ENCODE measurements around the gene KLHL29.

GRCh38 chr2:23595601-23596251 lies 210.7 kb downstream of the KLHL29 start:
- no peak for TF ChIP-seq POLR2AphosphoS5 (IDR thresholded peaks at IDR 0.05; ENCODE audit: low read depth, low read length)
- TF ChIP-seq SIN3A (IDR thresholded peaks at IDR 0.05; ENCODE audit: borderline replicate concordance, insufficient read depth, low read length), result no peak
- no peak for TF ChIP-seq REST (IDR thresholded peaks at IDR 0.05; ENCODE audit: insufficient read depth in 1 of 2, low read depth in 2 of 2, low read length in 2 of 2)
- no peak for TF ChIP-seq TAF1 (IDR thresholded peaks at IDR 0.05; ENCODE audit: borderline replicate concordance, insufficient read depth, low read length)
